Body of pancreas (tissue), 4 donors: ENCODE data around the gene DNAH3.

Experiments used
- CTCF ChIP-seq, 7 experiments: fragments of 450-650 bp in 4 of 7; fragments of 200-600 bp in 3 of 7; sonication (generic) in 3 of 7; IDR thresholded peaks; one replicate each; pipeline ENCODE4 v1.5.1; 2016 to 2019; ENCODE audit warnings: antibody characterized with exemption in 7 of 7
- POLR2A ChIP-seq, 3 donors: fragments of 450-650 bp; IDR thresholded peaks; one replicate each; pipeline ENCODE4 v1.6.1; 2016; ENCODE audit warnings: antibody characterized with exemption in 3 of 3, mild to moderate bottlenecking in 2 of 3

GRCh38 chr16:21116148-21116693 is 34.4 kb downstream of the DNAH3 start:
- TF ChIP-seq CTCF (IDR thresholded peaks at IDR 0.05): no peak
- no peak for TF ChIP-seq POLR2A (IDR thresholded peaks at IDR 0.05)
